CD4-positive, alpha-beta T cell treated with Interleukin-17A for 1 hour (primary cell): Measurements from ENCODE around the gene GDI2.
"Not testable (repeated sequence)": the region's sequence is repeated elsewhere in the genome, so short reads cannot be mapped to it uniquely, and the experiment has no call there.

Experiments
- DNase-seq: peaks from one replicate; pipeline ENCODE4 v3.0.0-alpha.2; 2020

Gene GDI2

GRCh38 chr10:5827841-5828240 is 14.6 kb upstream of the GDI2 start:
- no peak for DNase-seq

GRCh38 chr10:5826511-5826910 is 13.3 kb upstream of the GDI2 start:
- DNase-seq = not testable (repeated sequence)

- DNase-seq = no peak
Observed at GRCh38 chr10:5818894-5819293, 5.7 kb upstream of the GDI2 start.

GRCh38 chr10:5818048-5818331 is 4.8 kb upstream of the GDI2 start:
- DNase-seq = no peak

GRCh38 chr10:5817322-5818047 is 4.3 kb upstream of the GDI2 start:
- no peak for DNase-seq

GRCh38 chr10:5816170-5816569 is 2.9 kb upstream of the GDI2 start:
- no peak for DNase-seq

GRCh38 chr10:5814110-5815107 is 1.2 kb upstream of the GDI2 start:
- no peak for DNase-seq

GRCh38 chr10:5813091-5813340 is 218 bp downstream of the GDI2 start:
- DNase-seq = no peak

- DNase-seq = peak; percentile 39
Observed at GRCh38 chr10:5812283-5813090, 747 bp downstream of the GDI2 start.

GRCh38 chr10:5811387-5811821 is 1.8 kb downstream of the GDI2 start:
- DNase-seq = no peak

- DNase-seq = no peak
Observed at GRCh38 chr10:5810225-5810624, 3.0 kb downstream of the GDI2 start.

GRCh38 chr10:5809527-5810154 is 3.6 kb downstream of the GDI2 start:
- peak; percentile 58 for DNase-seq

GRCh38 chr10:5808783-5809392 is 4.3 kb downstream of the GDI2 start:
- not testable (repeated sequence) for DNase-seq

GRCh38 chr10:5806745-5807144 is 6.5 kb downstream of the GDI2 start:
- DNase-seq = no peak

GRCh38 chr10:5805711-5806110 is 7.5 kb downstream of the GDI2 start:
- DNase-seq = no peak

- no peak for DNase-seq
Observed at GRCh38 chr10:5805260-5805659, 8.0 kb downstream of the GDI2 start.

GRCh38 chr10:5804386-5804785 is 8.8 kb downstream of the GDI2 start:
- DNase-seq = no peak

GRCh38 chr10:5800782-5801181 is 12.5 kb downstream of the GDI2 start:
- DNase-seq = no peak

- no peak for DNase-seq
Observed at GRCh38 chr10:5794236-5794635, 19.0 kb downstream of the GDI2 start.

- no peak for DNase-seq
Observed at GRCh38 chr10:5789626-5790025, 23.6 kb downstream of the GDI2 start.

- no peak for DNase-seq
Observed at GRCh38 chr10:5788969-5789368, 24.3 kb downstream of the GDI2 start.

- no peak for DNase-seq
Observed at GRCh38 chr10:5783300-5783699, 29.9 kb downstream of the GDI2 start.

GRCh38 chr10:5782174-5782573 is 31.1 kb downstream of the GDI2 start:
- no peak for DNase-seq
